NAMALWA (cell line): Measurements from ENCODE around the gene LPP.
A peak's percentile ranks its signal among the peaks of the same experiment; 100 is the strongest.

Experiments
- DNase-seq: peaks from one replicate; pipeline ENCODE4 v3.0.0-alpha.2; 2015; ENCODE audit warnings: low spot score

The LPP gene

GRCh38 chr3:188272481-188273372, 118.8 kb downstream of the LPP start:
- DNase-seq = no peak

- DNase-seq = no peak
Measured at GRCh38 chr3:188274249-188274915, 120.4 kb downstream of the LPP start.

GRCh38 chr3:188276375-188276774, 122.4 kb downstream of the LPP start:
- DNase-seq = no peak

- DNase-seq = no peak
Measured at GRCh38 chr3:188278717-188279324, 124.9 kb downstream of the LPP start.

- no peak for DNase-seq
Measured at GRCh38 chr3:188279502-188280335, 125.8 kb downstream of the LPP start.

GRCh38 chr3:188280627-188281026, 126.7 kb downstream of the LPP start:
- no peak for DNase-seq

GRCh38 chr3:188282871-188283270, 128.9 kb downstream of the LPP start:
- no peak for DNase-seq

GRCh38 chr3:188283347-188283746, 129.4 kb downstream of the LPP start:
- DNase-seq = peak; percentile 21

GRCh38 chr3:188284455-188285212, 130.7 kb downstream of the LPP start:
- no peak for DNase-seq

GRCh38 chr3:188286087-188286513, 132.1 kb downstream of the LPP start:
- DNase-seq = no peak

- no peak for DNase-seq
Measured at GRCh38 chr3:188287339-188287738, 133.4 kb downstream of the LPP start.

- DNase-seq = no peak
Measured at GRCh38 chr3:188287762-188288505, 134.0 kb downstream of the LPP start.

GRCh38 chr3:188292251-188292650, 138.3 kb downstream of the LPP start:
- no peak for DNase-seq

GRCh38 chr3:188292827-188293226, 138.9 kb downstream of the LPP start:
- DNase-seq = no peak

- DNase-seq = no peak
Measured at GRCh38 chr3:188294113-188294512, 140.2 kb downstream of the LPP start.

GRCh38 chr3:188294823-188295487, 141.0 kb downstream of the LPP start:
- DNase-seq = no peak

GRCh38 chr3:188295876-188296275, 141.9 kb downstream of the LPP start:
- DNase-seq = no peak

GRCh38 chr3:188296761-188297612, 143.0 kb downstream of the LPP start:
- peak; percentile 18 for DNase-seq

- no peak for DNase-seq
Measured at GRCh38 chr3:188298585-188298984, 144.6 kb downstream of the LPP start.
